Head of caudate nucleus (tissue), 42 donors: ENCODE data around the gene PPME1.
A peak's percentile ranks its signal among the peaks of the same experiment; 100 is the strongest.

Source experiments
- DNase-seq, 42 donors: peaks; one replicate each; pipeline versions ENCODE4 v3.0.0 to v3.0.0-alpha.2; 2020 to 2021; ENCODE audit warnings: mixed read lengths in 7 of 42
- intact Hi-C: fragments of 100-400 bp; cut with DNase I; formaldehyde crosslinking; loops from one replicate; pipeline ENCODE4 v1.15.0; 2022

Gene PPME1

DNA sequence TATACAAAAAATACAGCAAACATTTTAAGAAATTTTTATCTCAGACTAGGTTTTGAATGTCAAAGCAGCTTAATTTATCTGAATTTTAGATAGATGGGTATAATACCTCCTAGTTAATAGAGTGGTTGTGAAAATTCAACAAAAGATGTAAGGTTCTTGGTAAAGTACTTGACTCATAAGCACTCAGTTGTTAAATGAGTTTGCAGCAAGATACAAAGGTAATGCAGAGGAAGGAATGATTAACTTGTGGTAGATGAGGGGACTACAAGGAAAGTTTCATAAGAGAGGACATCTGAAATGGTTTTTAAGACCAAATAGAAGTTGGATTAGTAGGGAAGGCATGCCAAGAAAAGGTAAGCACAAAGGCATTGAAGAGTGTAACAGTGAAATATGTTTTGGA is 37.4 kb downstream of the PPME1 start:
- no peak for DNase-seq
- intact Hi-C loops, result no loop called here

DNA sequence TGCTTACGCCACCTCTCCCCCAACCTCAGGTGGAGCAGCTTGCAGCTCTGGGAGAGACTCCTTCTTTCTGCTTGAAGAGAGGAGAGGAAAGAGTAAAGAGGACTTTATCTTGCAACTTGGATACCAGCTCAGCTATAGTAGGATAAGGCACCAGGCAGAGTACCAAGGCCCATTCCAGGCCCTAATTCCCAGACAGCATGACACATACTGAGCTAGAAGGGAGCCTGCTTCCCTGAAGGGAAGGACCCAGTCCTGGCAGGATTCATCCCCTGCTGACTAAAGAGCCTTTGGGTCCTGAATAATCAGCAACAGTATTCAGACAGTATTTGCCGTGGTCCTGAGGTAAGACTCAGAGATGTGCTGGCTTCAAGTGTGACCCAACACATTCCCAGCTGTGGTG is 41.4 kb downstream of the PPME1 start:
- DNase-seq, result no peak
- intact Hi-C loops, result no loop called here

DNA sequence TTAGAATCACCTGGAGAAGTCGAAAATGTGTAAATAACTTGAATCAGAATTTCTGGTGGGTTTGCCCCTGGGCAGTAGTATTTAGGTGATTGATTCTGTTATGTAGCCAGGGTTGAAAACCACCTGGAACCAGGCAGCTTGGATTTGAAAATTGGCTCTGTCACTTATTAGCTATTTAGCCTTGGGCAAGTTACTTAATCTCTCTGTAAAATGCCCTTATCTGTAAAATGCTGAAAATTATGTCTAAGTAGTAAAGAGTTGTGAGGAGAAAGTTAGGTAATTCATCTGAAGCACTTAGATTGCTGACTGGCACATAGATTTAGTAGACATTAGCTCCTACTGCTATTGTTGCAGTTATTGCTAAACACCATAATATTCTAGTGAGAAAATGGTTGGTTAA is 49.3 kb downstream of the PPME1 start:
- intact Hi-C loops, result no loop called here

GRCh38 chr11:74221816-74222215 is 50.7 kb downstream of the PPME1 start:
- no peak for DNase-seq
- intact Hi-C loops, result no loop called here

More for the DNA sequence above, 49.3 kb downstream of the PPME1 start:
- no peak for DNase-seq

- DNase-seq, result no peak
- intact Hi-C loops, result no loop called here
Observed at GRCh38 chr11:74225565-74225964, 54.5 kb downstream of the PPME1 start.

- no peak for DNase-seq
- intact Hi-C loops, result no loop called here
Observed at GRCh38 chr11:74226907-74227306, 55.8 kb downstream of the PPME1 start.

DNA sequence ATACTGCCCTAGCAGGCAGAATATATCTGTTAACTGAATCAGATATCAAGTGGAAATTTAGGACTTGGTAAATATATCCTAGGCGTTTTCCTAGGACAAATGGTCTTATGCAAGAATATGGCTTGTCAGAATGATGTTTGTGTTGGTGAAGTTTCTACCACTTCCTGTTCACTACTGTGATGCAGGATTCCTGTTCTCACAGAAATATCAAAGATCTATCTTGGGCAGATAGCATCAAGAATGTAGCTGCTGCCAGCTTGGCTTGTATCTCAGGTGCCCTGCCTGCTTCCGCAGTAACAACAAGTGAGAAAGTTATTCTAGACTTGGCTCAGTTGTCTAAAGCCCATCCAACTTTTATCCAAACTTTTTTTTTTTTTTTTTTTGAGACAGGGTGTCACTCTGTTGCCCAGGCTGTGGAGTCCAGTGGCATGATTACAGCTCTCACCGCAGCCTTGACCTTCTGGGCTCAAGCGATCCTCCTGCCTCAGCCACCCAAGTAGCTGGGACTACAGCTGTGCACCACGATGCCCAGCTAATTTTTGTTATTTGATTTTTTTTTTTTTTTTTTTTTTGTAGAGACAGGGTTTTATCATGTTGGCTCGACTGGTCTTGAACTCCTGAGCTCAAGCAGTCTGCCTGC is 61.3 kb downstream of the PPME1 start:
- no peak for DNase-seq
- intact Hi-C loops, result no loop called here

- no peak for DNase-seq
- intact Hi-C loops, result no loop called here
Observed at GRCh38 chr11:74233683-74234082, 62.6 kb downstream of the PPME1 start.

GRCh38 chr11:74235121-74235520 is 64.0 kb downstream of the PPME1 start:
- intact Hi-C loops, result no loop called here

DNA sequence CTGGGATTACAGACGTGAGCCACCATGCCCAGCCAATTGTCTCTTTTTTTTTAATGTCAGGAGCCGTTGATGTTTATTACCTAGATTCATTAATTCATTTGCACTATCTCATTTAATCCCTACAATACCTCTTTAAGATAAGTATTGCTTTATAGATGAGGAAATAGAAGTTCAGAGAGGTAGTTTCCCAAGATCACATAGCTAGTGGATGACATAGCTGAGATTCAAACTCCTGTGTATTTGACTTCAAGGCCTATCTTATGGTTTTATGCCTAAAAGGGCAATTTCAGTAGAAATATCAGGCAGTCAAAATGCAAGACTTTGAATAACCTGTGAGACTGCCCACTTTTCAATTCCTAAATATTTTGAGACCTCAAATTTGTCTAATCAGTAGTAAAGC is 66.5 kb downstream of the PPME1 start:
- intact Hi-C loops, result no loop called here

More at GRCh38 chr11:74235121-74235520, 64.0 kb downstream of the PPME1 start:
- DNase-seq, result no peak

DNA sequence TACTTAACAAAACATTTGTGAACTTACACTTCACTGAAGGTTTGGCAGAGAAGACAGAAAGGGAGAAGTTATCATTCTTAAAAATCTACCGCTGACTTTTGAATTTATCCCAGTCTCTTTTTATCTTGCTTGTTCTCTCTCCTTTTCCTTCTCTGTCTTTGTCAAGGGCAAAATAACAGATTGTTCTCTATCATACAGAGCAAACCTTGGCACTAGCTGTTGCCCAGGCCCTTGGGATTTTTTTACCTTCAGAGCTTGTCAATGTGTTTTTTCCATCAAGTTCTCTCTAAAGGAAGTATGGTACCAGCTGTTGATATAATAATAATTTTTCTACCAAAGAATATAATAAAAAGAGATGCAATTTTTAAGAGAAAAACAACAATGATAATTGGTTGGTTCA is 67.2 kb downstream of the PPME1 start:
- intact Hi-C loops, result no loop called here
- DNase-seq, result no peak

More for the DNA sequence above, 66.5 kb downstream of the PPME1 start:
- no peak for DNase-seq

GRCh38 chr11:74248469-74248868 is 77.4 kb downstream of the PPME1 start:
- intact Hi-C loops, result no loop called here
- no peak for DNase-seq

- intact Hi-C loops, result no loop called here
- DNase-seq, result no peak
Observed at GRCh38 chr11:74249496-74249895, 78.4 kb downstream of the PPME1 start.

DNA sequence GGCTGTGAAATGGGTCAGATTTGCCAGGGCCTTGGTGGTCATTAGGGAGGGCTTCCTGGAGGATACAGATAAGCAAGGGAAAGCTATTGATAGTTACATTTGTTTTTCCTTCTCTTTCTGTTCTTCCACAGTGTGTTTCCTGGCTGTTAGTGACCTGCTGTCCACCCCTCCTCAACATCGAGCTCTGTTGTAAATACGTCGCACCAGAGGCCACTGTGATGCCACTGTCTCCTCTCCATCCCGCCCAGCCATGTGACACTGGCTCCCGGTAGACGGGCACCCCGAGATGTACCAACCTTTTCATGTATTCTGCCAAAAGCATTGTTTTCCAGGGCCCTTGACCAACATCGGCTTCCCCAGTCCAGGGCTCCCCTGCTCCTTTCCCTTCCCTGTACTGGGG is 82.3 kb downstream of the PPME1 start:
- DNase-seq, result no peak
- intact Hi-C loops, result no loop called here

- intact Hi-C loops, result no loop called here
Observed at GRCh38 chr11:74255741-74256375, 84.8 kb downstream of the PPME1 start.

GRCh38 chr11:74256378-74257133 is 85.5 kb downstream of the PPME1 start:
- DNase-seq, result no peak
- intact Hi-C loops, result no loop called here

More at GRCh38 chr11:74255741-74256375, 84.8 kb downstream of the PPME1 start:
- DNase-seq, result peak in 40 of 42 donors; percentile 26 to 83 (median 57)

- DNase-seq, result peak in 13 of 42 donors; percentile 5 to 50 (median 26)
- intact Hi-C loops, result no loop called here
Observed at GRCh38 chr11:74257959-74258553, 87.0 kb downstream of the PPME1 start.

GRCh38 chr11:74262725-74263124 is 91.6 kb downstream of the PPME1 start:
- no peak for DNase-seq
- intact Hi-C loops, result no loop called here

DNA sequence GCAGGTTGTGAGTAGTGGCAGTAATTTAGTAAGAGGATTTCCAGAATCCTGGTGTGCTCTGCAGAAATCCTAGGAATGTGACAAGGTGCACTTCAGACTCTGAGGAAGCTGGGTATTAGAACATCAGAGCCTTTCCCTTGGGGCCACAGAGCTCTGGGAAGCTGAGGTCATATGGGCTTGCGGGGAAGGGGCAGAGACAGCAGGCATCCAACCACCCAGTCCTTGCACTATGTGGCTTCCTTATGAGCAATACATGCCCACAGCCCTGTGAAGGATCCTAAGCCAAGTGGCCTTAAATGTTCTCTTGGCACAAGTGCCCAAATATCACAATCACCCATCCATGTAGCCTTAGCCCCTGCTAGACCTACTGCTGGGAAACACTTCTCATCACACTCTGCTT is 94.2 kb downstream of the PPME1 start:
- intact Hi-C loops, result no loop called here
- DNase-seq, result no peak

- no peak for DNase-seq
- intact Hi-C loops, result no loop called here
Observed at GRCh38 chr11:74267014-74267413, 95.9 kb downstream of the PPME1 start.
